ENCODE data around the gene SPTLC3. TPM values are rescaled to one million over a fixed set of nuclear protein-coding genes. Genes with fewer than 3 reads are reported as not detected.

The SPTLC3 gene
- total RNA-seq, 1 experiment from 2014 or later: 20.3 TPM

DNA sequence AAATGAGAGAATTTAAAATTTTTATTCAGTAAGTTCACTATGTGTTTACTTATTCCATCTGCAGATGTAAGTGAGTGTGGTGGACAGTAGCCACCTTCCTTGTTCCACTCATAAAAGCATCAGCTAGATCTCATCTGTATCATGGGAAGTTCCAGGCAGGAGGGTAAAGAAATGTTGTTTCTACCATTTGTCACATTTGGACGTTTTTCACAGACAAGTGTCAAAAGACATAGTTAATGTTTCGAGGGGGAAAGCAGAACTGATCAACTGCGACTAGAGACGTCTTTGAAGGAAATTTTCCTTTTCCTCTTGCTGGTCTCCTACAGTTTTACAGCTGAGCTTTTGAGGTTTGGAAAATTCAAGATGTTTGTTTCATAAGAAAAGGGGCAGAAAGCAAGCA is 156.4 kb downstream of the SPTLC3 start:
- Mint-ChIP-seq H3K36me3 (ENCODE audit: insufficient read depth, unreplicated experiment) (peaks cover 48% of the 10 kb centered on the region), H3K27ac (ENCODE audit: low read depth, unreplicated experiment) (no peak overlapping the region), H3K4me1 (ENCODE audit: insufficient read depth, unreplicated experiment) (no peaks in the 10 kb centered on the region), H3K27me3 (ENCODE audit: insufficient read depth, unreplicated experiment) (no peaks in the 10 kb centered on the region), H3K4me3 (ENCODE audit: unreplicated experiment) (no peak overlapping the region), H3K9me3 (ENCODE audit: unreplicated experiment) (no peaks in the 10 kb centered on the region)
- DNase-seq (ENCODE audit: unreplicated experiment): no peak
- ChIA-PET CTCF (interaction anchor here (0.6 to 1.8 kb wide), 5 partner anchors 8 to 381 kb away, joined by 3 to 7 read pairs (median 4); no protein-coding TSS in a partner anchor), POLR2A (interaction anchor here (1.2 kb wide), 1 partner anchor 28 kb away, joined by 4 read pairs; no protein-coding TSS in a partner anchor)
- intact Hi-C loops (cut with micrococcal nuclease): no loop called here
- TF ChIP-seq, protein P1, sequence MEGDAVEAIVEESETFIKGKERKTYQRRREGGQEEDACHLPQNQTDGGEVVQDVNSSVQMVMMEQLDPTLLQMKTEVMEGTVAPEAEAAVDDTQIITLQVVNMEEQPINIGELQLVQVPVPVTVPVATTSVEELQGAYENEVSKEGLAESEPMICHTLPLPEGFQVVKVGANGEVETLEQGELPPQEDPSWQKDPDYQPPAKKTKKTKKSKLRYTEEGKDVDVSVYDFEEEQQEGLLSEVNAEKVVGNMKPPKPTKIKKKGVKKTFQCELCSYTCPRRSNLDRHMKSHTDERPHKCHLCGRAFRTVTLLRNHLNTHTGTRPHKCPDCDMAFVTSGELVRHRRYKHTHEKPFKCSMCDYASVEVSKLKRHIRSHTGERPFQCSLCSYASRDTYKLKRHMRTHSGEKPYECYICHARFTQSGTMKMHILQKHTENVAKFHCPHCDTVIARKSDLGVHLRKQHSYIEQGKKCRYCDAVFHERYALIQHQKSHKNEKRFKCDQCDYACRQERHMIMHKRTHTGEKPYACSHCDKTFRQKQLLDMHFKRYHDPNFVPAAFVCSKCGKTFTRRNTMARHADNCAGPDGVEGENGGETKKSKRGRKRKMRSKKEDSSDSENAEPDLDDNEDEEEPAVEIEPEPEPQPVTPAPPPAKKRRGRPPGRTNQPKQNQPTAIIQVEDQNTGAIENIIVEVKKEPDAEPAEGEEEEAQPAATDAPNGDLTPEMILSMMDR (IDR thresholded peaks at IDR 0.05; ENCODE audit: unreplicated experiment): no peak
- no TSS peak for BruUV-seq (replicated peaks)

DNA sequence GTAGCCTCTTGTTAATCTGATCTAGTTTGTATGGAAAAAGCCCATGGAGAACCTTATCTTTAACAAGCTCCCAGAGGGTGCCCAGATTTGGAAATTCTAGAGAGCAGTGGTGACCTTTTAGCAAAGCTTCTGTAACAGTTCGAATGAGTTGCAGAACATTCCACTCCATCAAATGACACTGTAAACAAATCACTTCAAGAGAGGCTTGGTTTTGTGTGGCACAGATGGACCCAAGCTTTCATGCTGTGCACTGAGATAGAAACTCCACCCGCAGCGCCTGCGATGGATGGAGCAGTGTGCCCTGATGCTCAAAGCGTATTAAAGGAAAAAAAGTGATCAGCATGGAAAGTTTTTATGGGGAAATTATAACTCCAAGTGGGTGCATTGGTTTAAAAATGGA is 157.2 kb downstream of the SPTLC3 start:
- intact Hi-C loops (cut with micrococcal nuclease): no loop called here

DNA sequence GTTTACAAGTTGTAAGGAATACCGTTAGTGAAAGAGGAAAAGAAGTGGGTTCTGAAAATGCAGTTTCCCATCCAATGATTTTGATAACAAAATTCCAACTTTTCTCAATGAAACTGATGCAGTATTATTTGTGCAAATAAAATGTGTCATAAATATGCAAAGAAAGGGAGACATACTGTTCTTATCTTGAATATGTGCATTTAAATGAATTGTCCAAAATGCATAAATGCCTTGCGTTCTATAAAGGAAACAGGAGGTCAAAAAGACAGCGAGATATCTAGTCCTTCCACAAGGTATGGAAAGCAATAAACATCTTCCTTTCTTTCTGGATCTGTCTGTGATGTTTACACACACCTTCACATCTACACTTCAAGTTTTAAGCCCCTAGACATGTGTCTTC is 157.7 kb downstream of the SPTLC3 start:
- BruUV-seq (replicated peaks): no TSS peak
- H3K36me3 Mint-ChIP-seq (ENCODE audit: insufficient read depth, unreplicated experiment): peaks cover 40% of the 10 kb centered on the region
- DNase-seq (ENCODE audit: unreplicated experiment): no peak
- no peaks in the 10 kb centered on the region for H3K27me3 Mint-ChIP-seq (ENCODE audit: insufficient read depth, unreplicated experiment)
- POLR2A ChIA-PET: no interaction called here
- no peaks in the 10 kb centered on the region for H3K4me1 Mint-ChIP-seq (ENCODE audit: insufficient read depth, unreplicated experiment)
- TF ChIP-seq, protein P1 (IDR thresholded peaks at IDR 0.05; ENCODE audit: unreplicated experiment): no peak
- H3K27ac Mint-ChIP-seq (ENCODE audit: low read depth, unreplicated experiment): no peak overlapping the region
- no peak overlapping the region for H3K4me3 Mint-ChIP-seq (ENCODE audit: unreplicated experiment)
- CTCF ChIA-PET: no interaction called here
- H3K9me3 Mint-ChIP-seq (ENCODE audit: unreplicated experiment): no peaks in the 10 kb centered on the region
- intact Hi-C loops (cut with micrococcal nuclease): no loop called here

More for the DNA sequence above, 157.2 kb downstream of the SPTLC3 start:
- ChIA-PET CTCF (interaction anchor here (0.6 to 1.8 kb wide), 2 partner anchors 9 to 11 kb away, joined by 3 to 7 read pairs; no protein-coding TSS in a partner anchor), POLR2A (no interaction called here)
- H3K9me3 Mint-ChIP-seq (ENCODE audit: unreplicated experiment): no peaks in the 10 kb centered on the region
- H3K36me3 Mint-ChIP-seq (ENCODE audit: insufficient read depth, unreplicated experiment): peaks cover 44% of the 10 kb centered on the region
- DNase-seq (ENCODE audit: unreplicated experiment): no peak
- TSS peak; percentile 26 for BruUV-seq (replicated peaks)
- no peak overlapping the region for H3K4me3 Mint-ChIP-seq (ENCODE audit: unreplicated experiment)
- no peaks in the 10 kb centered on the region for H3K4me1 Mint-ChIP-seq (ENCODE audit: insufficient read depth, unreplicated experiment)
- TF ChIP-seq, protein P1 (IDR thresholded peaks at IDR 0.05; ENCODE audit: unreplicated experiment): no peak
- H3K27me3 Mint-ChIP-seq (ENCODE audit: insufficient read depth, unreplicated experiment): no peaks in the 10 kb centered on the region
- no peak overlapping the region for H3K27ac Mint-ChIP-seq (ENCODE audit: low read depth, unreplicated experiment)

DNA sequence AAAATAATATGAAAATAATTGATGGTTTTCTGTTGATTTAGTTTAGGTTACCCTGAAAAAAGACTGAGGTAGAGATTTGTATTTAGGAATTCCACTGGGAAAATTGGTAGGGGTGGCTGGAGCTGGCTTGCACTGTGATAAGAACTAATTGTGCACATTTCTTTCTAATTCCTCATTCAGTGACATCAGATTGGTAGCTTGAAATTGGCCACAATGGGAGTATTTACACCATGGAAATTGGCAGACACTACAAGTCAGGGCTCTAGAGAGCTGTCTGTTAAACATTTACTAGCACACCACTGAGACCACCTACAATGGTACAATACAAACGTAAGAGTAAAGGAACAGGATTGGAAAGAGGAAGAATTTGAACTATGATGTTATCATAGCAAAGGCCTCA is 160.3 kb downstream of the SPTLC3 start:
- DNase-seq (ENCODE audit: unreplicated experiment): no peak
- Mint-ChIP-seq H3K4me1 (ENCODE audit: insufficient read depth, unreplicated experiment) (no peaks in the 10 kb centered on the region), H3K27me3 (ENCODE audit: insufficient read depth, unreplicated experiment) (no peaks in the 10 kb centered on the region), H3K4me3 (ENCODE audit: unreplicated experiment) (no peak overlapping the region), H3K36me3 (ENCODE audit: insufficient read depth, unreplicated experiment) (peaks cover 29% of the 10 kb centered on the region), H3K9me3 (ENCODE audit: unreplicated experiment) (no peaks in the 10 kb centered on the region), H3K27ac (ENCODE audit: low read depth, unreplicated experiment) (no peak overlapping the region)
- TF ChIP-seq, protein P1 (IDR thresholded peaks at IDR 0.05; ENCODE audit: unreplicated experiment): no peak
- ChIA-PET POLR2A (interaction anchor here (0.6 to 0.9 kb wide), 2 partner anchors 25 to 117 kb away, joined by 3 to 4 read pairs; no protein-coding TSS in a partner anchor), CTCF (interaction anchor here (1.5 kb wide), 2 partner anchors 50 to 134 kb away, joined by 4 to 10 read pairs; no protein-coding TSS in a partner anchor)
- no TSS peak for BruUV-seq (replicated peaks)
- intact Hi-C loops (cut with micrococcal nuclease): no loop called here

All from MCF 10A (cell line).